HAP-1 (cell line): ENCODE data around the gene QSOX1.

ENCODE experiments used
- DNase-seq, 2 experiments: peaks; one replicate each; pipeline ENCODE4 v3.0.0-alpha.2; 2016 to 2020; ENCODE audit warnings: low spot score in 2 of 2
- H3K27me3 ChIP-seq: fragments of 250-450 bp; sonication (Bioruptor Pico); 2 replicates; pipeline ENCODE4 v1.5.1; 2020; ENCODE audit warnings: low read depth, mild to moderate bottlenecking, moderate library complexity
- H3K36me3 ChIP-seq: fragments of 250-450 bp; sonication (Bioruptor Pico); replicated peaks from 2 replicates; pipeline ENCODE4 v1.5.1; 2020; ENCODE audit warnings: mild to moderate bottlenecking
- H3K4me1 ChIP-seq: fragments of 250-450 bp; sonication (Bioruptor Pico); 2 replicates; pipeline ENCODE4 v1.5.1; 2020; ENCODE audit warnings: mild to moderate bottlenecking
- H3K4me3 ChIP-seq: fragments of 250-450 bp; sonication (Bioruptor Pico); 2 replicates; pipeline ENCODE4 v1.5.1; 2020; ENCODE audit warnings: mild to moderate bottlenecking, moderate library complexity
- H3K9me3 ChIP-seq: fragments of 250-450 bp; sonication (Bioruptor Pico); 2 replicates; pipeline ENCODE4 v1.5.1; 2020; ENCODE audit warnings: mild to moderate bottlenecking, moderate library complexity
- in situ Hi-C: fragments of 300-500 bp; cut with MboI; formaldehyde crosslinking; loops from 3 replicates; pipeline ENCODE4 v1.14.3; 2020; ENCODE audit warnings: low sequenced_read_pairs, inconsistent platforms, mixed read lengths

QSOX1 gene

DNA sequence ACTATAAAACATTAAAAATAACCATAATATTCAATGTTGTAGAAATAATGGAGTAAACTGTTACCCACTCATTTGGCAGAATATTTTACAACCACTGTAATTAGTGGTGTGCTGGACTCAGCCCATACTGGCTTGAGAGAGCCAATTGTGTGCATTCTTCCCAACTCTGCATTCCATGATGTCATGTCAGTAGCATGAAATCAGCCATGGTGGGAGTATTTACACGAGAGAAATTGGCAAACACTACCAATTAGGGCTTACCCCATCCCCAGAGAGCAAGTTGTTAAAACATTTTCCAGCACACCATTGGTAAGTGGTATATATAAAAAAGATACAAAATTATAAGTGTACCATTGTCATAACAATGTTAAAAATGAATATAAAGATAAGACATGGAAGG, 19.1 kb upstream of the QSOX1 start:
- Histone ChIP-seq H3K9me3 (no peaks in the 10 kb centered on the region), H3K4me3 (no peak overlapping the region), H3K36me3 (no peaks in the 10 kb centered on the region), H3K27me3 (no peaks in the 10 kb centered on the region), H3K4me1 (no peaks in the 10 kb centered on the region)
- in situ Hi-C loops, result no loop called here
- no peak for DNase-seq

- in situ Hi-C loops, result no loop called here
- Histone ChIP-seq H3K9me3 (no peaks in the 10 kb centered on the region), H3K4me1 (no peaks in the 10 kb centered on the region), H3K4me3 (no peak overlapping the region), H3K36me3 (no peaks in the 10 kb centered on the region), H3K27me3 (no peaks in the 10 kb centered on the region)
- no peak for DNase-seq
Observed at GRCh38 chr1:180136331-180136967, 18.2 kb upstream of the QSOX1 start.

DNA sequence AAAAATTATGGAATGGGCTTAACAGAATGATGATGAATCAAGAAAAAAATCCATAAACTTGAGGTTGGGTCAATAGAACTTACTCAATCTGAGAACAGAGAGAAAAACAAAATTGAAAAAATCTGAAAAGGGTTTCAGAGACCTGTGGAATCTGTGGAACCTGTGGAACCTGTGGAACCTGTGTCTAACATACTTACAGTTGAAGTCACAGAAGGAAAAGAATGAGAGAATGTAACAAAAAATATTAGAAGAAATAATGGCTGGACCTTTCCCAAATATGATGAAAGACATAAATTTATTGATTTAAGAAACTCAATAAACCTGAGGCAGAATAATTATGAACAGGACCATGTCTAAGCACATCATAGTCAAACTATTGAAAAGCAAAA, 17.7 kb upstream of the QSOX1 start:
- DNase-seq, result no peak
- in situ Hi-C loops, result no loop called here

DNA sequence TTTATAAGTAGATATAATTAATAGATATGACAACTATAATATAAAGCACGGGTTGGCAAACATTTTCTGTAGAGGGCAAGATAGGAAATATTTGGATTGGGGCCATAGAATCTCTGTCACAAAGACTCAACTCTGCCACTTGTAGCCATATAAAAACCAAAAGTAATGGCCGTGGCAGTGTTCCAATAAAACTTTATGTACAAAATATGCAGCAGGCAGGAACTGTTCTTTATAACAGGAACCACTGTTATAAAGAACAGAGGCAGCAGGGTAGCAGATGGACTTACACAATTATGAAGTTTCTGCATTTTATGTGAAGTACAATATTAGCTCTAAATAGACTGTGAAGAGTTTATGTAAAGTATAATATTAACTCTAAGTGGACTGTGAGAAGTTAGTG, 16.9 kb upstream of the QSOX1 start:
- no peak for DNase-seq
- no peaks in the 10 kb centered on the region for H3K36me3 ChIP-seq
- in situ Hi-C loops, result no loop called here

More for the DNA sequence above, 17.7 kb upstream of the QSOX1 start:
- Histone ChIP-seq H3K9me3 (no peaks in the 10 kb centered on the region), H3K4me3 (no peak overlapping the region), H3K4me1 (no peaks in the 10 kb centered on the region), H3K36me3 (no peaks in the 10 kb centered on the region), H3K27me3 (no peaks in the 10 kb centered on the region)

GRCh38 chr1:180141381-180141934, 13.2 kb upstream of the QSOX1 start:
- H3K4me1 ChIP-seq, result no peaks in the 10 kb centered on the region
- in situ Hi-C loops, result no loop called here
- H3K4me3 ChIP-seq, result no peak overlapping the region
- H3K27me3 ChIP-seq, result no peaks in the 10 kb centered on the region
- DNase-seq, result no peak
- no peaks in the 10 kb centered on the region for H3K36me3 ChIP-seq
- no peaks in the 10 kb centered on the region for H3K9me3 ChIP-seq

More for the DNA sequence above, 16.9 kb upstream of the QSOX1 start:
- H3K27me3 ChIP-seq, result no peaks in the 10 kb centered on the region
- H3K4me3 ChIP-seq, result no peak overlapping the region
- no peaks in the 10 kb centered on the region for H3K4me1 ChIP-seq
- H3K9me3 ChIP-seq, result no peaks in the 10 kb centered on the region

- no peaks in the 10 kb centered on the region for H3K4me1 ChIP-seq
- no peaks in the 10 kb centered on the region for H3K9me3 ChIP-seq
- in situ Hi-C loops, result no loop called here
- no peak overlapping the region for H3K4me3 ChIP-seq
- H3K36me3 ChIP-seq, result no peaks in the 10 kb centered on the region
- H3K27me3 ChIP-seq, result no peaks in the 10 kb centered on the region
- DNase-seq, result no peak
Observed at GRCh38 chr1:180143359-180143758, 11.3 kb upstream of the QSOX1 start.

- Histone ChIP-seq H3K36me3 (no peaks in the 10 kb centered on the region), H3K4me3 (no peak overlapping the region), H3K4me1 (no peaks in the 10 kb centered on the region), H3K9me3 (no peaks in the 10 kb centered on the region), H3K27me3 (no peaks in the 10 kb centered on the region)
- in situ Hi-C loops, result no loop called here
- no peak for DNase-seq
Observed at GRCh38 chr1:180144659-180145357, 9.9 kb upstream of the QSOX1 start.

DNA sequence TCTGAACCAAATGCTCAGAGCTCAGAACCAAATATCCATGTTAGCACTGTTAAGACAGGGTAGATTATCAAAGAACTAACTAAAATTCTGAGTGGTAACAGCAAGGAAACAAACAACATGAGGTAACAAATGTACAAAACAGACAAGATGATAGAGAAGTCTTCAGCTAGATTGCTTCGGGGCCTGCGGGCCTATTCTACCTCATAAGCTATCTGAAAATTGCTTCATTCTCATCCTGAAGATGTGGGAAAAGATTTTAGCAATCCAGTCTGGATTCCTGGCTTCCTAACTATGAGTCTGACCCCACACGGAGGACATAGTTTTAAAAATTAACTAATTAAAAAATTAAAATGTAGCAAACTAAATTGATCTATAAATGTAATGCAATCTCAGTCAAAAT, 9.2 kb upstream of the QSOX1 start:
- in situ Hi-C loops, result no loop called here
- DNase-seq, result no peak
- no peak overlapping the region for H3K4me3 ChIP-seq
- H3K27me3 ChIP-seq, result no peaks in the 10 kb centered on the region
- H3K9me3 ChIP-seq, result no peaks in the 10 kb centered on the region
- no peaks in the 10 kb centered on the region for H3K36me3 ChIP-seq
- H3K4me1 ChIP-seq, result no peaks in the 10 kb centered on the region

DNA sequence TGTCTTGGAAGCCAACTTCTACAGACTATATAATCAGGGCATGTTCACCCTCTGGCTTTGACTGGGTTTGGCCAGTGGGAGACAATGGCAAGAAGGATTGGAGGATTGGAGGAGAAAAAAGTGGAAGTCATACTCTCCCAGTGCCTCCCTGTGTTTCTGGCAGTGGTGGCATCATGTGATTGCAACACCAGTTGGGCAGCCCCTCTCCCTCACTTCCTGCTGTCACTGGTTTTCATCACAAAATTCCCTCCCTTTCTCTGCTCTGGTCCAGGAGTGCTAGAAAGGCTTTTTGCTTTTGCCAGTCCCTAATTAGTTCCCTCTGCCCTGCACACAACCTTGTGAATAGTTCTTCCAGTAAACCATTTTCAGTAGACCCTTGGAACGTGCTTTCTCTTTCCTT, 3.7 kb upstream of the QSOX1 start:
- H3K36me3 ChIP-seq, result no peaks in the 10 kb centered on the region
- in situ Hi-C loops, result no loop called here
- H3K4me1 ChIP-seq, result peaks cover 4% of the 10 kb centered on the region; the same call in 1 of the 2 replicates
- no peak overlapping the region for H3K4me3 ChIP-seq
- no peak for DNase-seq
- H3K9me3 ChIP-seq, result no peaks in the 10 kb centered on the region
- H3K27me3 ChIP-seq, result no peaks in the 10 kb centered on the region

DNA sequence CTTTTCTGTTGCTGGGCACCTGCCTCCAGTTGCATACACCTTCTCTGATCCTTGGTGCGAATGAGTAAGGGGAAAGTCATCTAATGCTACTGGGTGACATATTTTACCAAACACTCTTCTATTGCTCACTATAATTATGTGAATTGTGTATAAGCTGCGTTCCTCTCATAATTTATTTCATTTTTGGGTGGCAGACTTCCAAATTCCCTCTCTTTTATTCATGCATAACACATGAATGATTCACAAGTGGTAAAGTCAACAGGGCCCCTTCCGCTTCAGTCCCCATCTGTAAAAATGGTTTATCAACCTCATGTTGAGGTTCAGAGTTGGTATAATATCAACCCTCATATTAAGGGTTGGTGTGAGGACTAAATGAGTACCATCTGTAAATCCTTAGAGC, 3.2 kb upstream of the QSOX1 start:
- Histone ChIP-seq H3K4me3 (no peak overlapping the region), H3K27me3 (no peaks in the 10 kb centered on the region), H3K9me3 (no peaks in the 10 kb centered on the region), H3K36me3 (no peaks in the 10 kb centered on the region), H3K4me1 (peaks cover 5% of the 10 kb centered on the region; the same call in 1 of the 2 replicates)
- DNase-seq, result no peak
- in situ Hi-C loops, result no loop called here

DNA sequence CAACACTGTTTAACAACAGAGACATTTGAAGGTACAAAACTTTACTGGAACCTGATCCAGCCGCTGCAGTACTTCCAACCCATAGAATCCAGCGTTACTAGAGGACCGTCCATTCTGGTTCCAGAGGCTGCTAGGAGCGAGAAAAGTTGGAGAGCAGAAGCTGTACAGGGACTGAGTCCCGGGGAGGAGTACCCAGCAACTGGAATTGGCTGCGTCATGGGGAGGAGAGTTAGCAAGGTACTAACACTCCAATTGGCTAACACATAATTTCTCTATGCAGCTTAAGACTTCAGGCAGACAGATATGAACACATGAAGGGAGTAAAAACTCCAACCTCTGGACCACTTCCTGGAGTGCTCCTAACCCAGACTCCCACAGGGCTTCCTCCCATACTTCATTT, 2.1 kb upstream of the QSOX1 start:
- in situ Hi-C loops, result no loop called here
- Histone ChIP-seq H3K27me3 (no peaks in the 10 kb centered on the region), H3K9me3 (no peaks in the 10 kb centered on the region), H3K4me1 (peaks cover 5% of the 10 kb centered on the region; the same call in 1 of the 2 replicates), H3K36me3 (no peaks in the 10 kb centered on the region), H3K4me3 (no peak overlapping the region)
- no peak for DNase-seq

GRCh38 chr1:180153032-180153431, 1.6 kb upstream of the QSOX1 start:
- no peak for DNase-seq
- H3K36me3 ChIP-seq, result no peaks in the 10 kb centered on the region
- H3K27me3 ChIP-seq, result no peaks in the 10 kb centered on the region
- H3K4me3 ChIP-seq, result no peak overlapping the region
- in situ Hi-C loops, result no loop called here
- no peaks in the 10 kb centered on the region for H3K9me3 ChIP-seq
- H3K4me1 ChIP-seq, result peaks cover 5% of the 10 kb centered on the region; the same call in 1 of the 2 replicates

GRCh38 chr1:180154003-180154324, 705 bp upstream of the QSOX1 start:
- no peaks in the 10 kb centered on the region for H3K36me3 ChIP-seq
- peaks cover 5% of the 10 kb centered on the region; the same call in 1 of the 2 replicates for H3K4me1 ChIP-seq

GRCh38 chr1:180155182-180155682, 563 bp downstream of the QSOX1 start:
- DNase-seq, result peak in 1 of 2 experiments; percentile 46
- no peaks in the 10 kb centered on the region for H3K9me3 ChIP-seq
- peaks cover 5% of the 10 kb centered on the region; the same call in 1 of the 2 replicates for H3K4me1 ChIP-seq
- no peaks in the 10 kb centered on the region for H3K36me3 ChIP-seq
- in situ Hi-C loops, result no loop called here
- no peaks in the 10 kb centered on the region for H3K27me3 ChIP-seq
- peak overlapping the region; percentile 62 for H3K4me3 ChIP-seq

More at GRCh38 chr1:180154003-180154324, 705 bp upstream of the QSOX1 start:
- peak overlapping the region; percentile 62 for H3K4me3 ChIP-seq
- DNase-seq, result no peak
- H3K27me3 ChIP-seq, result no peaks in the 10 kb centered on the region
- H3K9me3 ChIP-seq, result no peaks in the 10 kb centered on the region
- in situ Hi-C loops, result no loop called here
